ENCODE data around the gene RAB34.

Gene RAB34

GRCh38 chr17:28686296-28686695 lies 31.4 kb downstream of the RAB34 start:
- POLR2A ChIA-PET, result no interaction called here

GRCh38 chr17:28685366-28685765 lies 32.3 kb downstream of the RAB34 start:
- ChIA-PET POLR2A (no interaction called here), CTCF (interaction anchor here (0.6 to 1.2 kb wide), 3 partner anchors 17 to 42 kb away, joined by 3 to 5 read pairs (median 3); no protein-coding TSS in a partner anchor)
- Histone ChIP-seq H3K27ac (ENCODE audit: extremely low read depth, low read depth, low read length) (no peak overlapping the region), H3K9me3 (ENCODE audit: control insufficient read depth, insufficient read depth, low read depth, low read length) (no peaks in the 10 kb centered on the region), H3K4me1 (ENCODE audit: control insufficient read depth, insufficient read depth, low read length) (no peaks in the 10 kb centered on the region), H3K36me3 (ENCODE audit: control insufficient read depth in 2 of 2, insufficient read depth in 1 of 2, low read length in 2 of 2) (peaks cover 79 to 99% of the 10 kb centered on the region in 2 experiments), H3K4me3 (ENCODE audit: low read depth, low read length) (no peak overlapping the region)
- no peak for TF ChIP-seq ZNF707 (tag by site-specific recombination; IDR thresholded peaks at IDR 0.05)
- no peak for TF ChIP-seq YY2 (tag by site-specific recombination; IDR thresholded peaks at IDR 0.05)
- no peak for TF ChIP-seq ZNF274 (IDR thresholded peaks at IDR 0.05; ENCODE audit: low read length)
- no peak for TF ChIP-seq ZNF274 (tag by site-specific recombination; IDR thresholded peaks at IDR 0.05; ENCODE audit: borderline replicate concordance)
- no peak for TF ChIP-seq ZNF501 (tag by site-specific recombination; IDR thresholded peaks at IDR 0.05)
- TF ChIP-seq RBAK (tag by site-specific recombination; IDR thresholded peaks at IDR 0.05), result no peak
- no peak for TF ChIP-seq ZBTB20 (tag by site-specific recombination; IDR thresholded peaks at IDR 0.05)
- no peak for TF ChIP-seq ZNF416 (tag by site-specific recombination; IDR thresholded peaks at IDR 0.05)
- TF ChIP-seq ZNF138 (tag by site-specific recombination; IDR thresholded peaks at IDR 0.05; ENCODE audit: borderline replicate concordance), result no peak
- TF ChIP-seq ZNF76 (tag by site-specific recombination; IDR thresholded peaks at IDR 0.05; ENCODE audit: borderline replicate concordance, low read depth), result no peak
- no peak for TF ChIP-seq ZSCAN4 (tag by site-specific recombination; IDR thresholded peaks at IDR 0.05)
- no peak for TF ChIP-seq ZNF239 (tag by site-specific recombination; IDR thresholded peaks at IDR 0.05)
- TF ChIP-seq ZNF785 (tag by site-specific recombination; IDR thresholded peaks at IDR 0.05), result no peak
- no peak for TF ChIP-seq TCF7L2 (IDR thresholded peaks at IDR 0.05; ENCODE audit: borderline replicate concordance, low read depth, low read length)
- no peak for TF ChIP-seq TRIM28 (IDR thresholded peaks at IDR 0.05; ENCODE audit: borderline replicate concordance, low read length)
- no peak for TF ChIP-seq ZNF292 (tag by site-specific recombination; IDR thresholded peaks at IDR 0.05; ENCODE audit: borderline replicate concordance, low read depth)
- no peak for TF ChIP-seq ZNF350 (tag by site-specific recombination; IDR thresholded peaks at IDR 0.05)

More at GRCh38 chr17:28686296-28686695, 31.4 kb downstream of the RAB34 start:
- peaks cover 82 to 99% of the 10 kb centered on the region in 2 experiments for H3K36me3 ChIP-seq (ENCODE audit: control insufficient read depth in 2 of 2, insufficient read depth in 1 of 2, low read length in 2 of 2)
- TF ChIP-seq ZNF571 (tag by site-specific recombination; IDR thresholded peaks at IDR 0.05), result no peak
- TF ChIP-seq ZFP41 (tag by site-specific recombination; IDR thresholded peaks at IDR 0.05; ENCODE audit: borderline replicate concordance), result no peak
- TF ChIP-seq ZNF37A (tag by site-specific recombination; IDR thresholded peaks at IDR 0.05), result no peak
- no peak for TF ChIP-seq BCL11A (tag by site-specific recombination; IDR thresholded peaks at IDR 0.05; ENCODE audit: low read depth)
- no peak for TF ChIP-seq ZFP69B (tag by site-specific recombination; IDR thresholded peaks at IDR 0.05)
- no peak for TF ChIP-seq ZBTB7A (tag by site-specific recombination; IDR thresholded peaks at IDR 0.05; ENCODE audit: low read depth)
- no peak for TF ChIP-seq ZNF76 (tag by site-specific recombination; IDR thresholded peaks at IDR 0.05; ENCODE audit: borderline replicate concordance, low read depth)
- TF ChIP-seq ZNF155 (tag by site-specific recombination; IDR thresholded peaks at IDR 0.05), result no peak
- no peak for TF ChIP-seq ZNF311 (tag by site-specific recombination; IDR thresholded peaks at IDR 0.05; ENCODE audit: borderline replicate concordance)
- TF ChIP-seq ZBTB21 (tag by site-specific recombination; IDR thresholded peaks at IDR 0.05), result no peak
- TF ChIP-seq ZNF391 (tag by site-specific recombination; IDR thresholded peaks at IDR 0.05; ENCODE audit: borderline replicate concordance, low read depth), result no peak
- TF ChIP-seq ZSCAN23 (tag by site-specific recombination; IDR thresholded peaks at IDR 0.05), result no peak
- CTCF ChIA-PET, result interaction anchor here (0.7 to 1.2 kb wide), 2 partner anchors 41 to 158 kb away, joined by 3 to 5 read pairs; no protein-coding TSS in a partner anchor
- H3K4me3 ChIP-seq (ENCODE audit: low read depth, low read length), result no peak overlapping the region
- H3K4me1 ChIP-seq (ENCODE audit: control insufficient read depth, insufficient read depth, low read length), result no peaks in the 10 kb centered on the region
- no peak overlapping the region for H3K27ac ChIP-seq (ENCODE audit: extremely low read depth, low read depth, low read length)
- H3K9me3 ChIP-seq (ENCODE audit: control insufficient read depth, insufficient read depth, low read depth, low read length), result no peaks in the 10 kb centered on the region

All from HEK293 (cell line).